Upper lobe of left lung (tissue), 6 donors: ENCODE measurements around the gene RILPL2. TPM values are rescaled to one million over a fixed set of nuclear protein-coding genes. Genes with fewer than 3 reads are reported as not detected.

Experiments
- ATAC-seq, 2 donors: fragments of 200-7000 bp; cut with Tn5 transposase; one replicate each; pipeline ENCODE4 v1.9.1; 2022; ENCODE audit warnings: mild to moderate bottlenecking in 2 of 2, moderate library complexity in 2 of 2; ENCODE audit not compliant: low FRiP score in 2 of 2
- DNase-seq, 2 donors: peaks; one replicate each; pipeline ENCODE4 v3.0.0-alpha.2; 2019 to 2020
- H3K27ac ChIP-seq, 4 donors: fragments of 200-600 bp; sonication (generic); one replicate each; pipeline ENCODE4 v1.5.1; 2016 to 2019
- H3K27me3 ChIP-seq, 4 donors: fragments of 200-600 bp; sonication (generic); one replicate each; pipeline ENCODE4 v1.5.1; 2017 to 2019
- H3K36me3 ChIP-seq, 4 donors: fragments of 200-600 bp; sonication (generic); one replicate each; pipeline ENCODE4 v1.5.1; 2016 to 2019
- H3K4me1 ChIP-seq, 4 donors: fragments of 200-600 bp; sonication (generic); one replicate each; pipeline ENCODE4 v1.5.1; 2018 to 2019
- H3K4me3 ChIP-seq, 4 donors: fragments of 200-600 bp; sonication (generic); one replicate each; pipeline ENCODE4 v1.5.1; 2017 to 2019; ENCODE audit warnings: mild to moderate bottlenecking in 2 of 4, moderate library complexity in 1 of 4
- H3K9me3 ChIP-seq, 4 donors: fragments of 200-600 bp; sonication (generic); one replicate each; pipeline ENCODE4 v1.5.1; 2018 to 2019
- EP300 ChIP-seq, 4 donors: sonication (generic); formaldehyde crosslinking; IDR thresholded peaks; one replicate each; pipeline ENCODE4 v1.5.1; 2017; ENCODE audit warnings: antibody characterized with exemption in 4 of 4, control low read depth in 2 of 4
- POLR2A ChIP-seq, 4 donors: fragments of 450-650 bp; IDR thresholded peaks; one replicate each; pipeline ENCODE4 v1.5.1; 2016 to 2017; ENCODE audit warnings: antibody characterized with exemption in 4 of 4, mild to moderate bottlenecking in 2 of 4
- POLR2AphosphoS5 ChIP-seq, 2 donors: sonication (generic); formaldehyde crosslinking; IDR thresholded peaks; one replicate each; pipeline ENCODE4 v1.5.1; 2017; ENCODE audit warnings: antibody characterized with exemption in 2 of 2
- WGBS, 2 donors: methylation state at CpG; one replicate each; pipeline ENCODE4 v1.1.5; 2017 to 2018; 5-methylcytosine and 5-hydroxymethylcytosine counted together
- total RNA-seq, 6 donors: library from RNA; depleted of rRNA in 4 of 6; stranded (reverse); fragments of >200 nt in 4 of 6; gene quantifications; one replicate each; pipeline versions ENCODE4 v1.1.0 to v1.2.1, GENCODE V29; 2016 to 2021
- TF ChIP-seq, protein P1 (sequence below), 6 experiments: fragments of 450-650 bp in 4 of 6; fragments of 200-600 bp in 2 of 6; sonication (generic) in 2 of 6; IDR thresholded peaks; one replicate each; pipeline ENCODE4 v1.5.1; 2016 to 2019; ENCODE audit warnings: antibody characterized with exemption in 6 of 6
- donor health status: DM: no; HTN: no; CAD: no; lungs with moderate emphysema.
- donor health status: DM: no; HTN: yes; CAD: no; lungs with severe emphysema.

RILPL2 gene
- total RNA-seq, 6 donors from 2014 or later, result 12.5 to 29.9 (median 14.6) TPM

- DNase-seq (no peak), ATAC-seq (no peak)
- WGBS, 2 donors, result 89 to 95% methylated on average over 9 of the region's 9 CpGs
Observed at GRCh38 chr12:123450636-123451035, 14.2 kb upstream of the RILPL2 start.

GRCh38 chr12:123449856-123450255 is 13.4 kb upstream of the RILPL2 start:
- 85 to 88% methylated on average over 4 of the region's 4 CpGs for WGBS, 2 donors
- ATAC-seq, result no peak
- no peak for DNase-seq
- H3K27ac ChIP-seq, result peak overlapping the region in 3 of 4 donors; percentile 85 to 88 (median 88)
- H3K4me3 ChIP-seq, result no peak overlapping the region
- TF ChIP-seq POLR2A (IDR thresholded peaks at IDR 0.05) (no peak), POLR2AphosphoS5 (IDR thresholded peaks at IDR 0.05) (no peak), EP300 (IDR thresholded peaks at IDR 0.05) (no peak)
- TF ChIP-seq, protein P1, sequence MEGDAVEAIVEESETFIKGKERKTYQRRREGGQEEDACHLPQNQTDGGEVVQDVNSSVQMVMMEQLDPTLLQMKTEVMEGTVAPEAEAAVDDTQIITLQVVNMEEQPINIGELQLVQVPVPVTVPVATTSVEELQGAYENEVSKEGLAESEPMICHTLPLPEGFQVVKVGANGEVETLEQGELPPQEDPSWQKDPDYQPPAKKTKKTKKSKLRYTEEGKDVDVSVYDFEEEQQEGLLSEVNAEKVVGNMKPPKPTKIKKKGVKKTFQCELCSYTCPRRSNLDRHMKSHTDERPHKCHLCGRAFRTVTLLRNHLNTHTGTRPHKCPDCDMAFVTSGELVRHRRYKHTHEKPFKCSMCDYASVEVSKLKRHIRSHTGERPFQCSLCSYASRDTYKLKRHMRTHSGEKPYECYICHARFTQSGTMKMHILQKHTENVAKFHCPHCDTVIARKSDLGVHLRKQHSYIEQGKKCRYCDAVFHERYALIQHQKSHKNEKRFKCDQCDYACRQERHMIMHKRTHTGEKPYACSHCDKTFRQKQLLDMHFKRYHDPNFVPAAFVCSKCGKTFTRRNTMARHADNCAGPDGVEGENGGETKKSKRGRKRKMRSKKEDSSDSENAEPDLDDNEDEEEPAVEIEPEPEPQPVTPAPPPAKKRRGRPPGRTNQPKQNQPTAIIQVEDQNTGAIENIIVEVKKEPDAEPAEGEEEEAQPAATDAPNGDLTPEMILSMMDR (IDR thresholded peaks at IDR 0.05), result no peak
- H3K27me3 ChIP-seq, result no peaks in the 10 kb centered on the region
- H3K9me3 ChIP-seq, result no peaks in the 10 kb centered on the region
- H3K36me3 ChIP-seq, result no peaks in the 10 kb centered on the region
- peaks cover 36 to 42% (median 40%) of the 10 kb centered on the region in 4 donors for H3K4me1 ChIP-seq

More at GRCh38 chr12:123450636-123451035, 14.2 kb upstream of the RILPL2 start:
- peaks cover 28 to 34% (median 32%) of the 10 kb centered on the region in 4 donors for H3K4me1 ChIP-seq
- TF ChIP-seq, protein P1 (IDR thresholded peaks at IDR 0.05), result no peak
- TF ChIP-seq POLR2AphosphoS5 (IDR thresholded peaks at IDR 0.05), result no peak
- no peaks in the 10 kb centered on the region for H3K9me3 ChIP-seq
- H3K27me3 ChIP-seq, result no peaks in the 10 kb centered on the region
- no peak overlapping the region for H3K4me3 ChIP-seq
- H3K36me3 ChIP-seq, result no peaks in the 10 kb centered on the region
- H3K27ac ChIP-seq, result peak overlapping the region in 1 of 4 donors; percentile 85

DNA sequence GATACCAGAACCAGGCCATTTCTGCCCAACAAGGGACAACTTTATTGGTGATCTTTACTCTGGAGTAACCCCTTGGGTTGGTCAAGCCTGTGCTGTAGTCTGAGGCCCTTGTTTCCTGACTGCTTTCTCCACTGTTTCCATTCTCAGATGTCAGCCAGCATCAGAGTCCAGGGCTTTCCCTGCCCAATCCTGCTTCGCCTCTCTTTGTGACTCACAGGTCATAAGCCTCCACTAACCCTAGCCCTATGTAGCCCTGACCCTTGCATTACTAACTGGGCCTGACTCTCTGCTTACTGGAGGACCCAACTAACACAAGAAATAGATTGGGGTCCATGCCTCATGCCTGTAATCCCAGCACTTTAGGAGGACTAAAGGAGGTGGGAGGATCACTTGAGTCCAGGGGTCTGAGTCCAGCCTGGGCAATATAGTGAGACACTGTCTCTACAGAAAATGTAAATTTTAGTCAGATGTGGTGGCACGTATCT is 12.8 kb upstream of the RILPL2 start:
- H3K27ac ChIP-seq, result peak overlapping the region; percentile 80 to 88 (median 86)
- DNase-seq (no peak), ATAC-seq (no peak)
- TF ChIP-seq POLR2A (IDR thresholded peaks at IDR 0.05) (no peak), POLR2AphosphoS5 (IDR thresholded peaks at IDR 0.05) (no peak), EP300 (IDR thresholded peaks at IDR 0.05) (no peak)
- TF ChIP-seq, protein P1 (IDR thresholded peaks at IDR 0.05), result no peak
- no peaks in the 10 kb centered on the region for H3K27me3 ChIP-seq
- H3K9me3 ChIP-seq, result no peaks in the 10 kb centered on the region
- WGBS, 2 donors, result 89 to 95% methylated on average over 2 of the region's 2 CpGs
- H3K36me3 ChIP-seq, result no peaks in the 10 kb centered on the region
- H3K4me3 ChIP-seq, result no peak overlapping the region
- peaks cover 42 to 48% (median 45%) of the 10 kb centered on the region in 4 donors for H3K4me1 ChIP-seq

- TF ChIP-seq POLR2AphosphoS5 (IDR thresholded peaks at IDR 0.05) (no peak), EP300 (IDR thresholded peaks at IDR 0.05) (no peak), POLR2A (IDR thresholded peaks at IDR 0.05) (no peak)
- TF ChIP-seq, protein P1 (IDR thresholded peaks at IDR 0.05), result no peak
- H3K36me3 ChIP-seq, result no peaks in the 10 kb centered on the region
- WGBS, 2 donors, result 39 to 49% methylated on average over 4 of the region's 4 CpGs
- peaks cover 43 to 57% (median 53%) of the 10 kb centered on the region in 4 donors for H3K4me1 ChIP-seq
- H3K27me3 ChIP-seq, result no peaks in the 10 kb centered on the region
- H3K9me3 ChIP-seq, result no peaks in the 10 kb centered on the region
- no peak for DNase-seq
- H3K4me3 ChIP-seq, result no peak overlapping the region
- peak overlapping the region; percentile 80 to 88 (median 86) for H3K27ac ChIP-seq
- ATAC-seq, result peak in 1 of 2 donors; percentile 2
Observed at GRCh38 chr12:123446333-123446713, 9.8 kb upstream of the RILPL2 start.
